Measurements from ENCODE around the gene SYK.

DNA sequence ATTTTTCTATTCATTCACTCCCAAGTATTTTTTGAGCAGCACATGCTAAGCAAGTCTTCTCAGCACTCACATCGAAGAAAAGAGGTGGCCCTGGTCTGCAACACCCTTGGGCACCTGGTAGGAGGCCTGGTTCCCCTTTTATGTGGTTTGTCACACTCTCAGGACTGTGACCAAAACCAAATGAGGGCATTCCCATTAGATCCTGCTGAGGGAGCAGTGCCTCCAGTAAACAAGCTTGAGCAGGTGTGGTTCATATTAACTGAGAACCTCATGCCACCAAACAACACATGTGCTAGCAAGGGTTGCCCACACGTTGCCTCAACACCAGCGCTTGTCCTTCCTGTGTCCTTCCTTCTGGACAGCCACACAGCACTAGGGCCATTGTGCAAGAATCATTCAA lies 26.9 kb upstream of the SYK start:
- TF ChIP-seq EZH2 (IDR thresholded peaks at IDR 0.05; ENCODE audit: borderline replicate concordance, low read length): no peak
- TF ChIP-seq, protein P1, sequence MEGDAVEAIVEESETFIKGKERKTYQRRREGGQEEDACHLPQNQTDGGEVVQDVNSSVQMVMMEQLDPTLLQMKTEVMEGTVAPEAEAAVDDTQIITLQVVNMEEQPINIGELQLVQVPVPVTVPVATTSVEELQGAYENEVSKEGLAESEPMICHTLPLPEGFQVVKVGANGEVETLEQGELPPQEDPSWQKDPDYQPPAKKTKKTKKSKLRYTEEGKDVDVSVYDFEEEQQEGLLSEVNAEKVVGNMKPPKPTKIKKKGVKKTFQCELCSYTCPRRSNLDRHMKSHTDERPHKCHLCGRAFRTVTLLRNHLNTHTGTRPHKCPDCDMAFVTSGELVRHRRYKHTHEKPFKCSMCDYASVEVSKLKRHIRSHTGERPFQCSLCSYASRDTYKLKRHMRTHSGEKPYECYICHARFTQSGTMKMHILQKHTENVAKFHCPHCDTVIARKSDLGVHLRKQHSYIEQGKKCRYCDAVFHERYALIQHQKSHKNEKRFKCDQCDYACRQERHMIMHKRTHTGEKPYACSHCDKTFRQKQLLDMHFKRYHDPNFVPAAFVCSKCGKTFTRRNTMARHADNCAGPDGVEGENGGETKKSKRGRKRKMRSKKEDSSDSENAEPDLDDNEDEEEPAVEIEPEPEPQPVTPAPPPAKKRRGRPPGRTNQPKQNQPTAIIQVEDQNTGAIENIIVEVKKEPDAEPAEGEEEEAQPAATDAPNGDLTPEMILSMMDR (conservative IDR thresholded peaks at IDR 0.05 in 1 of 2, IDR thresholded peaks at IDR 0.05 in 1 of 2; ENCODE audit: extremely low read depth in 1 of 2, insufficient read depth in 1 of 2, low read depth in 1 of 2, low read length in 2 of 2): peak in 1 of 2 donors; percentile 36

Data from mammary epithelial cell (primary cell).